HepG2 (cell line): ENCODE results near the gene DOCK1.

ENCODE experiments used
- TGIF2 ChIP-seq: IDR thresholded peaks from 2 replicates; pipeline ENCODE4 v1.6.1; 2016; ENCODE audit warnings: control low read depth, missing compliant biosample characterization
- ZNF232 ChIP-seq: sonication (generic); formaldehyde crosslinking; IDR thresholded peaks from 2 replicates; pipeline ENCODE4 v1.4.0; 2020; ENCODE audit warnings: missing genetic modification reagents, borderline replicate concordance
- ZNF644 ChIP-seq: IDR thresholded peaks from 2 replicates; pipeline ENCODE4 v1.6.1; 2016; ENCODE audit warnings: low read depth
- TF ChIP-seq, protein P1 (sequence below): sonication (generic); formaldehyde crosslinking; IDR thresholded peaks from 2 replicates; pipeline ENCODE4 v1.5.0; 2020; ENCODE audit warnings: mild to moderate bottlenecking, missing genetic modification reagents, moderate library complexity

DNA sequence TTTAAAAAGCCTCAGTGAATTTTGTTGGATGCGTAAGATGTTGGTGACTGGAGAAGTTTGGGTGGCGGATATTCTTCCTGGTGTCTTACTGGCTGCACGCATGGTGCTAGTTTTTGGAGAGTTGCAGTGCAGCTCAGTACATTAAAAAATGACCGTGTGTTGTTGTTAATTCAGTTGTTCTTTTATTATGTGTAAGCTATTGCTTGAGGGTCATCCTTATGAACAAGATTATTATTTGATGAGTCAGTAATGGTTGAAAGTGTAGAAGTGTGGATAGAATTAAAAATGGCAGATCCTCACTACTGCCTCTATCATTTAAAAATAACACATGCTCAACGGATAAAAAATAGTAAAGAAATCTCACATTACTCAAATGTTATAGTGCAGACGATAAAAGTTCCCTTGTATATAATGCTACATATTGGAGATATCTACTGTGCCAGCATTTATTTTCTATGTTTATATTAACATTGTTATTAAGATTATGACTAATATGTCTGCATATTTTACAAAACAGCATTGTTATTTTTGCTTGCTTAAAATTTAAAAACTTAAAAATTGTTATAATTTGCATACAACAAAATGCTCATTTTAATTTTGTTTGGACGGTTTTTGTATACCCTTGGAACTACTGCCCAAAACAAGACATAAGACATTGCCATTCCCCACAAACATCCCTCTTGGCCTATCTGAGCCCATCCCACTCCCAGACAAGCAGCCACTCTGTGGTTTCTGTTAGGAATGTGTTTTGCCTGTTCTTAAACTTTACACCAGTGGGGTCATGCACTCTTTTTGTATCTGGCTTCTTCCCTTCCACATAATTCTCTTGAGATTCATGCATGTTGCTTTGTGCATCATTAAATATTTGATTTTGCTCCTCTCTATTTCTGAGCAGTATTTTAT is 142.0 kb downstream of the DOCK1 start:
- TF ChIP-seq ZNF644: no peak
- no peak for TF ChIP-seq ZNF232
- no peak for TF ChIP-seq TGIF2 (CRISPR knock-in tag)
- TF ChIP-seq, protein P1, sequence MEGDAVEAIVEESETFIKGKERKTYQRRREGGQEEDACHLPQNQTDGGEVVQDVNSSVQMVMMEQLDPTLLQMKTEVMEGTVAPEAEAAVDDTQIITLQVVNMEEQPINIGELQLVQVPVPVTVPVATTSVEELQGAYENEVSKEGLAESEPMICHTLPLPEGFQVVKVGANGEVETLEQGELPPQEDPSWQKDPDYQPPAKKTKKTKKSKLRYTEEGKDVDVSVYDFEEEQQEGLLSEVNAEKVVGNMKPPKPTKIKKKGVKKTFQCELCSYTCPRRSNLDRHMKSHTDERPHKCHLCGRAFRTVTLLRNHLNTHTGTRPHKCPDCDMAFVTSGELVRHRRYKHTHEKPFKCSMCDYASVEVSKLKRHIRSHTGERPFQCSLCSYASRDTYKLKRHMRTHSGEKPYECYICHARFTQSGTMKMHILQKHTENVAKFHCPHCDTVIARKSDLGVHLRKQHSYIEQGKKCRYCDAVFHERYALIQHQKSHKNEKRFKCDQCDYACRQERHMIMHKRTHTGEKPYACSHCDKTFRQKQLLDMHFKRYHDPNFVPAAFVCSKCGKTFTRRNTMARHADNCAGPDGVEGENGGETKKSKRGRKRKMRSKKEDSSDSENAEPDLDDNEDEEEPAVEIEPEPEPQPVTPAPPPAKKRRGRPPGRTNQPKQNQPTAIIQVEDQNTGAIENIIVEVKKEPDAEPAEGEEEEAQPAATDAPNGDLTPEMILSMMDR (CRISPR knock-in tag): no peak
